SK-N-SH treated with all-trans-retinoic acid at 6 μM for 48 hours (cell line): ENCODE measurements around the gene SPATS2L.
A peak's percentile ranks its signal among the peaks of the same experiment; 100 is the strongest.

Experiments
- ATAC-seq: fragments of 200-7000 bp; cut with Tn5 transposase; 3 replicates; pipeline ENCODE4 v1.9.1; 2020; ENCODE audit warnings: mild to moderate bottlenecking, moderate library complexity
- ARNTL ChIP-seq: fragments of 450-650 bp; formaldehyde crosslinking; IDR thresholded peaks from 2 replicates; pipeline ENCODE4 v1.5.0; 2020; ENCODE audit warnings: low read depth, mild to moderate bottlenecking, moderate library complexity, borderline replicate concordance
- BACH2 ChIP-seq: fragments of 250-450 bp; sonication (Bioruptor Pico); IDR thresholded peaks from 2 replicates; pipeline ENCODE4 v1.9.0; 2021; ENCODE audit warnings: mild to moderate bottlenecking, borderline replicate concordance
- CREB5 ChIP-seq: fragments of 250-450 bp; sonication (Bioruptor Pico); IDR thresholded peaks from 2 replicates; pipeline ENCODE4 v1.5.1; 2020; ENCODE audit warnings: low read depth, mild to moderate bottlenecking, moderate library complexity
- CSDC2 ChIP-seq: fragments of 250-450 bp; sonication (Bioruptor Pico); IDR thresholded peaks from 2 replicates; pipeline ENCODE4 v1.5.0; 2020; ENCODE audit warnings: mild to moderate bottlenecking, moderate library complexity
- ESRRG ChIP-seq: fragments of 250-450 bp; sonication (Bioruptor Pico); IDR thresholded peaks from 2 replicates; pipeline ENCODE4 v1.6.1; 2021; ENCODE audit warnings: mild to moderate bottlenecking
- GLIS3 ChIP-seq: fragments of 250-450 bp; sonication (Bioruptor Pico); IDR thresholded peaks from 2 replicates; pipeline ENCODE4 v1.5.0; 2020; ENCODE audit warnings: mild to moderate bottlenecking, moderate library complexity
- ISL1 ChIP-seq: fragments of 250-450 bp; sonication (Bioruptor Pico); IDR thresholded peaks from 2 replicates; pipeline ENCODE4 v2.1.2; 2022; ENCODE audit warnings: mild to moderate bottlenecking, moderate library complexity
- OSR1 ChIP-seq: fragments of 250-450 bp; sonication (Bioruptor Pico); IDR thresholded peaks from 2 replicates; pipeline ENCODE4 v1.8.0; 2022; ENCODE audit warnings: moderate library complexity, mild to moderate bottlenecking, inconsistent platforms
- PATZ1 ChIP-seq: fragments of 250-450 bp; sonication (Bioruptor Pico); IDR thresholded peaks from 2 replicates; pipeline ENCODE4 v1.8.0; 2020; ENCODE audit warnings: mild to moderate bottlenecking, moderate library complexity, borderline replicate concordance
- PPARA ChIP-seq: fragments of 250-450 bp; sonication (Bioruptor Pico); IDR thresholded peaks from 2 replicates; pipeline ENCODE4 v1.5.0; 2020; ENCODE audit warnings: mild to moderate bottlenecking, borderline replicate concordance
- RARB ChIP-seq: fragments of 250-450 bp; sonication (Bioruptor Pico); IDR thresholded peaks from 2 replicates; pipeline ENCODE4 v1.8.0; 2021; ENCODE audit warnings: mild to moderate bottlenecking, moderate library complexity
- SNAI2 ChIP-seq: fragments of 250-450 bp; sonication (Bioruptor Pico); IDR thresholded peaks from 2 replicates; pipeline ENCODE4 v1.5.0; 2020; ENCODE audit warnings: mild to moderate bottlenecking, moderate library complexity
- TCF4 ChIP-seq: fragments of 250-450 bp; sonication (Bioruptor Pico); IDR thresholded peaks from 2 replicates; pipeline ENCODE4 v1.8.0; 2021; ENCODE audit warnings: mild to moderate bottlenecking, moderate library complexity, borderline replicate concordance
- TOX ChIP-seq: fragments of 250-450 bp; sonication (Bioruptor Pico); IDR thresholded peaks from 2 replicates; pipeline ENCODE4 v1.8.0; 2021; ENCODE audit warnings: mild to moderate bottlenecking, moderate library complexity, borderline replicate concordance
- ZC3H10 ChIP-seq: fragments of 250-450 bp; sonication (Bioruptor Pico); IDR thresholded peaks from 2 replicates; pipeline ENCODE4 v1.5.1; 2021; ENCODE audit warnings: mild to moderate bottlenecking, moderate library complexity
- ZFP3 ChIP-seq: fragments of 250-450 bp; sonication (Bioruptor Pico); IDR thresholded peaks from 2 replicates; pipeline ENCODE4 v1.5.0; 2020; ENCODE audit warnings: mild to moderate bottlenecking, moderate library complexity
- ZFP30 ChIP-seq: fragments of 450-650 bp; formaldehyde crosslinking; IDR thresholded peaks from 2 replicates; pipeline ENCODE4 v1.5.0; 2022; ENCODE audit warnings: mild to moderate bottlenecking, moderate library complexity
- ZNF565 ChIP-seq: fragments of 450-650 bp; formaldehyde crosslinking; conservative IDR thresholded peaks from 2 replicates; pipeline ENCODE4 v1.5.0; 2020; ENCODE audit warnings: low read depth, mild to moderate bottlenecking, moderate library complexity
- ZNF70 ChIP-seq: fragments of 450-650 bp; formaldehyde crosslinking; IDR thresholded peaks from 2 replicates; pipeline ENCODE4 v1.5.0; 2020; ENCODE audit warnings: mild to moderate bottlenecking, moderate library complexity
- ZNF8 ChIP-seq: fragments of 450-650 bp; formaldehyde crosslinking; IDR thresholded peaks from 2 replicates; pipeline ENCODE4 v1.5.0; 2020; ENCODE audit warnings: mild to moderate bottlenecking, moderate library complexity
- TF ChIP-seq, protein P1 (sequence below): fragments of 250-450 bp; sonication (Bioruptor Pico); IDR thresholded peaks from 2 replicates; pipeline ENCODE4 v1.5.0; 2020; ENCODE audit warnings: mild to moderate bottlenecking, moderate library complexity
- TF ChIP-seq, protein P2 (sequence below): fragments of 250-450 bp; sonication (Bioruptor Pico); IDR thresholded peaks from 2 replicates; pipeline ENCODE4 v1.8.0; 2021; ENCODE audit warnings: low read depth, mild to moderate bottlenecking, moderate library complexity, borderline replicate concordance
- TF ChIP-seq, protein P3 (sequence below): fragments of 250-450 bp; sonication (Bioruptor Pico); IDR thresholded peaks from 2 replicates; pipeline ENCODE4 v1.5.1; 2021; ENCODE audit warnings: mild to moderate bottlenecking, moderate library complexity

The SPATS2L gene

DNA sequence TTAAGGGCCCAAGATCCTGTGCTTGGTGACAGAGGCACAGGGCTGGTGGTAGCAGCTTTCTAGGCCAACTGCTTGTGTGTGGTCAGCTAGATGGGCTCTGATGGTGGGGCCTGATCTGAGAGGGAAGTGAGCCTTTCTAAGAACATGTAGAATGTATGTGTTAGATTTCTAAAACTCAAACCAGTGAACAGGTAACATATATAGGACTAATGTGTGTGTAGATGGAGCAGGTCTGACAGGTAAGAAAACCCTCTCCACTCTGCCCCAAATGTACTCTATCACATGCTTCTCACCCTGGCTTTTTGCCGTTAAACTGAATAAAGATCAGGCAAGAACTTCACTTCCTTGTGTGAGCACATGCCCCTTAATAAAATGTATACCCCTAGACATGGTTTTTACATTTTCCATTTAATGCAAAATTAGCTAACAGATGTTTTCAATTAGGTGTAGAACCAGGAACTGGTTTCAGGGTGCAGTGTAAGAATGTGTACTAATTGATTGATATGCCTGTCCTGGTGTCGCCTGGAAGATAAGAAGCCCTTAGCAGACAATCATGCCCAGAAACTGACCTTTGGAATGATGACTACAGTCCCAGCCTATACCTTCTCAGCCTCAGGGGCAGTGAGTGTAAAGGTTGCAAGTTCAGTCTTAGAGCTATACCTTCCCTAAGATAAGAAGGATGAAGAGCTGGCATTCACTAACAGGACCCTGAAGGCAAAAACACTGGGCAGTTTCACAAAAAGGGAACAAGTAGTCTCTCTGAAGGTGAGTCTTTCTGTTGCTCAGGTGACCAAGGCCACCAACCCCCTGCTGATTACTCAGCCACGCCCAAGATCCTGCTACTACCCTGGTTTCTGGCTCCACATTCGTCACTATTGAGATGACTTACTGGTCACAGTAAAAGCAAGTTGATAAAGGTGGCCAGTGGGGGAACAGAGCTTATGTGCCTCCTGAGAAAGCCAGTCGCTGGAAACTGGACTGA is 71.2 kb downstream of the SPATS2L start:
- peak; percentile 65 for TF ChIP-seq ISL1 (CRISPR knock-in tag)
- TF ChIP-seq ESRRG, result 0 out of 2 replicates have a peak, but pooled peaks have one; percentile 51
- peak; percentile 83; the same call in 1 of the 2 replicates for TF ChIP-seq GLIS3 (CRISPR knock-in tag)
- TF ChIP-seq, protein P1, sequence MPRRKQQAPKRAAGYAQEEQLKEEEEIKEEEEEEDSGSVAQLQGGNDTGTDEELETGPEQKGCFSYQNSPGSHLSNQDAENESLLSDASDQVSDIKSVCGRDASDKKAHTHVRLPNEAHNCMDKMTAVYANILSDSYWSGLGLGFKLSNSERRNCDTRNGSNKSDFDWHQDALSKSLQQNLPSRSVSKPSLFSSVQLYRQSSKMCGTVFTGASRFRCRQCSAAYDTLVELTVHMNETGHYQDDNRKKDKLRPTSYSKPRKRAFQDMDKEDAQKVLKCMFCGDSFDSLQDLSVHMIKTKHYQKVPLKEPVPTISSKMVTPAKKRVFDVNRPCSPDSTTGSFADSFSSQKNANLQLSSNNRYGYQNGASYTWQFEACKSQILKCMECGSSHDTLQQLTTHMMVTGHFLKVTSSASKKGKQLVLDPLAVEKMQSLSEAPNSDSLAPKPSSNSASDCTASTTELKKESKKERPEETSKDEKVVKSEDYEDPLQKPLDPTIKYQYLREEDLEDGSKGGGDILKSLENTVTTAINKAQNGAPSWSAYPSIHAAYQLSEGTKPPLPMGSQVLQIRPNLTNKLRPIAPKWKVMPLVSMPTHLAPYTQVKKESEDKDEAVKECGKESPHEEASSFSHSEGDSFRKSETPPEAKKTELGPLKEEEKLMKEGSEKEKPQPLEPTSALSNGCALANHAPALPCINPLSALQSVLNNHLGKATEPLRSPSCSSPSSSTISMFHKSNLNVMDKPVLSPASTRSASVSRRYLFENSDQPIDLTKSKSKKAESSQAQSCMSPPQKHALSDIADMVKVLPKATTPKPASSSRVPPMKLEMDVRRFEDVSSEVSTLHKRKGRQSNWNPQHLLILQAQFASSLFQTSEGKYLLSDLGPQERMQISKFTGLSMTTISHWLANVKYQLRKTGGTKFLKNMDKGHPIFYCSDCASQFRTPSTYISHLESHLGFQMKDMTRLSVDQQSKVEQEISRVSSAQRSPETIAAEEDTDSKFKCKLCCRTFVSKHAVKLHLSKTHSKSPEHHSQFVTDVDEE (CRISPR knock-in tag), result peak; percentile 91; the same call in 1 of the 2 replicates
- peak; percentile 93 for TF ChIP-seq TCF4 (CRISPR knock-in tag)
- TF ChIP-seq ZNF8 (CRISPR knock-in tag), result 0 out of 2 replicates have a peak, but pooled peaks have one; percentile 6
- no peak for TF ChIP-seq ARNTL
- peak; percentile 73; the same call in 1 of the 2 replicates for TF ChIP-seq CREB5 (CRISPR knock-in tag)
- TF ChIP-seq SNAI2, result no peak
- peak; percentile 30 for ATAC-seq

DNA sequence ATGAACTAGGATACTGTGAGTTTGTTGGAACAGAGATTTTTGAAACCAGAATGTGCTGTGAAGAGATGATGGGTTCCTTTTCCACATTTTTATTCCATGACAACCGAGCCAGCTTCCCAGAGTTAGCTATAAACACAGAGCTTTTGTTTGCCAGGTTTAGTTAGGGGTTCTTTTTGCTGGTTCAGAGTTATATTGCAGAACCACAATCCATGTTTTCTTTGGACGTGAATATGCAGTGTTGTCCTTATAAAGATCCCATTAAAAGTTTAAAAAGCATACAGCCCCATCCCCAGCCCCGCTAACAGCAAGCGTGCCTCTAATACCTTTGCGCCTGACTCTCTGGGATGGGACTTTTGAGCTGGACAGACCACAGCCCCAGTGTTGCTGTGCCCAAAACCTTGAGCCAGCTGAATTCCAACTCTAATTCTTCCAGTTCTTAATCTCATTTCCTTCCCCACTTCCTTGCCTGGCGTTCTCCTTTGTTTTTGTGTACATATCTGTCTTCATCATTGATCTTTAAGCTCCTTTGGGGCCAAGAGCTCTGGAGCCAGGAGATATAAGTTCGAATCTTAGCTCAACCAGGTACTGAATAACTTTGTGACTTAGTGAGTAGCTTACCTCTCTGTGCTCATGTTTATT is 72.3 kb downstream of the SPATS2L start:
- TF ChIP-seq ZNF8 (CRISPR knock-in tag) (no peak), CSDC2 (CRISPR knock-in tag) (0 out of 2 replicates have a peak, but pooled peaks have one; percentile 22), RARB (CRISPR knock-in tag) (no peak), TOX (CRISPR knock-in tag) (no peak), GLIS3 (CRISPR knock-in tag) (no peak), ISL1 (CRISPR knock-in tag) (0 out of 2 replicates have a peak, but pooled peaks have one; percentile 16), OSR1 (CRISPR knock-in tag) (no peak), ZFP30 (CRISPR knock-in tag) (no peak), BACH2 (no peak), CREB5 (CRISPR knock-in tag) (no peak), ZNF70 (CRISPR knock-in tag) (no peak), ESRRG (no peak), ARNTL (no peak), PATZ1 (CRISPR knock-in tag) (no peak), PPARA (no peak), ZNF565 (CRISPR knock-in tag) (no peak), ZC3H10 (CRISPR knock-in tag) (no peak), TCF4 (CRISPR knock-in tag) (no peak), SNAI2 (no peak), ZFP3 (no peak)
- TF ChIP-seq, protein P2, sequence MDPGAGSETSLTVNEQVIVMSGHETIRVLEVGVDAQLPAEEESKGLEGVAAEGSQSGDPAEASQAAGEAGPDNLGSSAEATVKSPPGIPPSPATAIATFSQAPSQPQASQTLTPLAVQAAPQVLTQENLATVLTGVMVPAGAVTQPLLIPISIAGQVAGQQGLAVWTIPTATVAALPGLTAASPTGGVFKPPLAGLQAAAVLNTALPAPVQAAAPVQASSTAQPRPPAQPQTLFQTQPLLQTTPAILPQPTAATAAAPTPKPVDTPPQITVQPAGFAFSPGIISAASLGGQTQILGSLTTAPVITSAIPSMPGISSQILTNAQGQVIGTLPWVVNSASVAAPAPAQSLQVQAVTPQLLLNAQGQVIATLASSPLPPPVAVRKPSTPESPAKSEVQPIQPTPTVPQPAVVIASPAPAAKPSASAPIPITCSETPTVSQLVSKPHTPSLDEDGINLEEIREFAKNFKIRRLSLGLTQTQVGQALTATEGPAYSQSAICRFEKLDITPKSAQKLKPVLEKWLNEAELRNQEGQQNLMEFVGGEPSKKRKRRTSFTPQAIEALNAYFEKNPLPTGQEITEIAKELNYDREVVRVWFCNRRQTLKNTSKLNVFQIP (CRISPR knock-in tag), result no peak
- TF ChIP-seq, protein P3, sequence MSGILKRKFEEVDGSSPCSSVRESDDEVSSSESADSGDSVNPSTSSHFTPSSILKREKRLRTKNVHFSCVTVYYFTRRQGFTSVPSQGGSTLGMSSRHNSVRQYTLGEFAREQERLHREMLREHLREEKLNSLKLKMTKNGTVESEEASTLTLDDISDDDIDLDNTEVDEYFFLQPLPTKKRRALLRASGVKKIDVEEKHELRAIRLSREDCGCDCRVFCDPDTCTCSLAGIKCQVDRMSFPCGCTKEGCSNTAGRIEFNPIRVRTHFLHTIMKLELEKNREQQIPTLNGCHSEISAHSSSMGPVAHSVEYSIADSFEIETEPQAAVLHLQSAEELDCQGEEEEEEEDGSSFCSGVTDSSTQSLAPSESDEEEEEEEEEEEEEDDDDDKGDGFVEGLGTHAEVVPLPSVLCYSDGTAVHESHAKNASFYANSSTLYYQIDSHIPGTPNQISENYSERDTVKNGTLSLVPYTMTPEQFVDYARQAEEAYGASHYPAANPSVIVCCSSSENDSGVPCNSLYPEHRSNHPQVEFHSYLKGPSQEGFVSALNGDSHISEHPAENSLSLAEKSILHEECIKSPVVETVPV (CRISPR knock-in tag), result no peak
- TF ChIP-seq, protein P1 (CRISPR knock-in tag), result 0 out of 2 replicates have a peak, but pooled peaks have one; percentile 38
- TF ChIP-seq, all 23 proteins: peak for 3
- no peak for ATAC-seq
